GM11168 (cell line): ENCODE data around the gene DDR1.
"Not testable (repeated sequence)": the region's sequence is repeated elsewhere in the genome, so short reads cannot be mapped to it uniquely, and the experiment has no call there.

Experiments
- in situ Hi-C: fragments of 300-500 bp; cut with MboI; formaldehyde crosslinking; loops from one replicate; pipeline ENCODE4 v1.12.0; 2022; ENCODE audit warnings: low sequenced_read_pairs; ENCODE audit not compliant: unreplicated experiment

DDR1 gene

GRCh38 chr6:30852459-30852858 lies 31.9 kb upstream of the DDR1 start:
- in situ Hi-C loops, result not testable (repeated sequence)

- in situ Hi-C loops, result no loop called here
Measured at GRCh38 chr6:30854285-30855040, 29.9 kb upstream of the DDR1 start.

GRCh38 chr6:30855429-30856075 lies 28.8 kb upstream of the DDR1 start:
- in situ Hi-C loops, result no loop called here

GRCh38 chr6:30857112-30857511 lies 27.2 kb upstream of the DDR1 start:
- in situ Hi-C loops, result no loop called here

- in situ Hi-C loops, result no loop called here
Measured at GRCh38 chr6:30857549-30857948, 26.8 kb upstream of the DDR1 start.

GRCh38 chr6:30859726-30860125 lies 24.6 kb upstream of the DDR1 start:
- in situ Hi-C loops, result not testable (repeated sequence)

GRCh38 chr6:30861257-30862048 lies 22.9 kb upstream of the DDR1 start:
- in situ Hi-C loops, result no loop called here

- in situ Hi-C loops, result no loop called here
Measured at GRCh38 chr6:30862156-30862875, 22.0 kb upstream of the DDR1 start.

- in situ Hi-C loops, result no loop called here
Measured at GRCh38 chr6:30864325-30864724, 20.0 kb upstream of the DDR1 start.

- in situ Hi-C loops, result not testable (repeated sequence)
Measured at GRCh38 chr6:30869241-30869749, 15.0 kb upstream of the DDR1 start.

- in situ Hi-C loops, result no loop called here
Measured at GRCh38 chr6:30870546-30870945, 13.8 kb upstream of the DDR1 start.

- in situ Hi-C loops, result no loop called here
Measured at GRCh38 chr6:30871592-30872183, 12.6 kb upstream of the DDR1 start.

GRCh38 chr6:30873137-30873640 lies 11.1 kb upstream of the DDR1 start:
- in situ Hi-C loops, result no loop called here

- in situ Hi-C loops, result not testable (repeated sequence)
Measured at GRCh38 chr6:30873795-30874194, 10.5 kb upstream of the DDR1 start.

GRCh38 chr6:30875244-30876038 lies 8.9 kb upstream of the DDR1 start:
- in situ Hi-C loops, result no loop called here

- in situ Hi-C loops, result no loop called here
Measured at GRCh38 chr6:30876039-30876730, 8.1 kb upstream of the DDR1 start.

- in situ Hi-C loops, result no loop called here
Measured at GRCh38 chr6:30877419-30878262, 6.7 kb upstream of the DDR1 start.
